Muscle layer of duodenum (tissue), 2 donors: ENCODE data around the gene PPCS.

Source experiments
- H3K27ac ChIP-seq: one replicate; pipeline ENCODE4 v1.7.0; 2013; ENCODE audit warnings: mild to moderate bottlenecking, low read length
- H3K27me3 ChIP-seq: one replicate; pipeline ENCODE4 v1.7.0; 2013; ENCODE audit warnings: low read depth, mild to moderate bottlenecking, control low read depth, low read length
- H3K36me3 ChIP-seq, 2 donors: one replicate each; pipeline ENCODE4 v1.7.0; 2013; ENCODE audit warnings: low read length in 2 of 2, control low read depth in 1 of 2, mild to moderate bottlenecking in 1 of 2; ENCODE audit not compliant: insufficient read depth in 2 of 2, control insufficient read depth in 1 of 2
- H3K4me1 ChIP-seq, 2 donors: one replicate each; pipeline ENCODE4 v1.7.0; 2013; ENCODE audit warnings: low read length in 2 of 2, mild to moderate bottlenecking in 2 of 2, control low read depth in 1 of 2, moderate library complexity in 1 of 2; ENCODE audit not compliant: insufficient read depth in 2 of 2, control insufficient read depth in 1 of 2
- H3K4me3 ChIP-seq, 2 donors: one replicate each; pipeline ENCODE4 v1.7.0; 2013; ENCODE audit warnings: low read length in 2 of 2, low read depth in 1 of 2, mild to moderate bottlenecking in 1 of 2
- H3K9me3 ChIP-seq, 2 donors: one replicate each; pipeline ENCODE4 v1.7.0; 2013; ENCODE audit warnings: low read length in 2 of 2, control low read depth in 1 of 2, mild to moderate bottlenecking in 1 of 2; ENCODE audit not compliant: control insufficient read depth in 1 of 2
- donor health status: healthy.

Gene PPCS

GRCh38 chr1:42427240-42427639, 29.1 kb upstream of the PPCS start:
- no peak overlapping the region for H3K4me3 ChIP-seq
- no peaks in the 10 kb centered on the region for H3K27me3 ChIP-seq
- no peak overlapping the region for H3K27ac ChIP-seq
- H3K9me3 ChIP-seq = no peaks in the 10 kb centered on the region
- no peaks in the 10 kb centered on the region for H3K36me3 ChIP-seq
- H3K4me1 ChIP-seq = no peaks in the 10 kb centered on the region

GRCh38 chr1:42429603-42430002, 26.7 kb upstream of the PPCS start:
- H3K27ac ChIP-seq = no peak overlapping the region
- H3K9me3 ChIP-seq = no peaks in the 10 kb centered on the region
- H3K4me1 ChIP-seq = no peaks in the 10 kb centered on the region
- H3K27me3 ChIP-seq = no peaks in the 10 kb centered on the region
- no peaks in the 10 kb centered on the region for H3K36me3 ChIP-seq
- no peak overlapping the region for H3K4me3 ChIP-seq

GRCh38 chr1:42430286-42431135, 25.8 kb upstream of the PPCS start:
- no peaks in the 10 kb centered on the region for H3K4me1 ChIP-seq
- H3K9me3 ChIP-seq = no peaks in the 10 kb centered on the region
- no peaks in the 10 kb centered on the region for H3K36me3 ChIP-seq
- H3K4me3 ChIP-seq = no peak overlapping the region
- H3K27me3 ChIP-seq = no peaks in the 10 kb centered on the region
- H3K27ac ChIP-seq = no peak overlapping the region

- Histone ChIP-seq H3K36me3 (no peaks in the 10 kb centered on the region), H3K4me3 (no peak overlapping the region), H3K27ac (no peak overlapping the region), H3K27me3 (no peaks in the 10 kb centered on the region), H3K4me1 (no peaks in the 10 kb centered on the region), H3K9me3 (no peaks in the 10 kb centered on the region)
These were observed 24.8 kb upstream of the PPCS start for GRCh38 chr1:42431514-42431913.

GRCh38 chr1:42432714-42433113, 23.6 kb upstream of the PPCS start:
- no peaks in the 10 kb centered on the region for H3K36me3 ChIP-seq
- no peaks in the 10 kb centered on the region for H3K27me3 ChIP-seq
- no peak overlapping the region for H3K4me3 ChIP-seq
- H3K4me1 ChIP-seq = no peaks in the 10 kb centered on the region
- no peaks in the 10 kb centered on the region for H3K9me3 ChIP-seq
- no peak overlapping the region for H3K27ac ChIP-seq

- H3K4me3 ChIP-seq = no peak overlapping the region
- no peaks in the 10 kb centered on the region for H3K4me1 ChIP-seq
- H3K36me3 ChIP-seq = no peaks in the 10 kb centered on the region
- no peaks in the 10 kb centered on the region for H3K9me3 ChIP-seq
- no peaks in the 10 kb centered on the region for H3K27me3 ChIP-seq
- H3K27ac ChIP-seq = no peak overlapping the region
These were observed 23.0 kb upstream of the PPCS start for GRCh38 chr1:42433369-42433768.

- Histone ChIP-seq H3K4me3 (no peak overlapping the region), H3K9me3 (no peaks in the 10 kb centered on the region), H3K27ac (no peak overlapping the region), H3K27me3 (no peaks in the 10 kb centered on the region), H3K4me1 (no peaks in the 10 kb centered on the region), H3K36me3 (no peaks in the 10 kb centered on the region)
These were observed 22.0 kb upstream of the PPCS start for GRCh38 chr1:42434340-42434739.

GRCh38 chr1:42439940-42440339, 16.4 kb upstream of the PPCS start:
- no peaks in the 10 kb centered on the region for H3K27me3 ChIP-seq
- H3K9me3 ChIP-seq = no peaks in the 10 kb centered on the region
- no peak overlapping the region for H3K4me3 ChIP-seq

GRCh38 chr1:42442662-42443061, 13.7 kb upstream of the PPCS start:
- Histone ChIP-seq H3K27ac (no peak overlapping the region), H3K36me3 (no peaks in the 10 kb centered on the region), H3K9me3 (no peaks in the 10 kb centered on the region), H3K27me3 (no peaks in the 10 kb centered on the region), H3K4me1 (no peaks in the 10 kb centered on the region), H3K4me3 (no peak overlapping the region)

More at GRCh38 chr1:42439940-42440339, 16.4 kb upstream of the PPCS start:
- Histone ChIP-seq H3K4me1 (no peaks in the 10 kb centered on the region), H3K27ac (no peak overlapping the region), H3K36me3 (no peaks in the 10 kb centered on the region)

- no peaks in the 10 kb centered on the region for H3K27me3 ChIP-seq
- no peaks in the 10 kb centered on the region for H3K9me3 ChIP-seq
- H3K4me3 ChIP-seq = no peak overlapping the region
- H3K4me1 ChIP-seq = no peaks in the 10 kb centered on the region
- H3K27ac ChIP-seq = no peak overlapping the region
- no peaks in the 10 kb centered on the region for H3K36me3 ChIP-seq
These were observed 7.1 kb upstream of the PPCS start for GRCh38 chr1:42449256-42449655.

GRCh38 chr1:42450061-42450460, 6.3 kb upstream of the PPCS start:
- H3K4me1 ChIP-seq = no peaks in the 10 kb centered on the region
- H3K4me3 ChIP-seq = no peak overlapping the region
- H3K9me3 ChIP-seq = no peaks in the 10 kb centered on the region
- no peak overlapping the region for H3K27ac ChIP-seq
- H3K36me3 ChIP-seq = no peaks in the 10 kb centered on the region
- H3K27me3 ChIP-seq = no peaks in the 10 kb centered on the region

GRCh38 chr1:42453386-42453785, 3.0 kb upstream of the PPCS start:
- H3K9me3 ChIP-seq = no peaks in the 10 kb centered on the region
- no peaks in the 10 kb centered on the region for H3K27me3 ChIP-seq

More at GRCh38 chr1:42453386-42453785, 3.0 kb upstream of the PPCS start:
- Histone ChIP-seq H3K36me3 (no peaks in the 10 kb centered on the region), H3K4me3 (no peak overlapping the region), H3K27ac (no peak overlapping the region), H3K4me1 (peaks cover 5 to 14% of the 10 kb centered on the region in 2 donors)
